Thoracic aorta (tissue), 2 donors: ENCODE data around the gene C4orf17. TPM values are rescaled to one million over a fixed set of nuclear protein-coding genes. Genes with fewer than 3 reads are reported as not detected.

Experiments
- ATAC-seq: fragments of 150-250 bp; one replicate; pipeline ENCODE4 v1.8.0; 2017; ENCODE audit warnings: low read depth; ENCODE audit not compliant: insufficient number of reproducible peaks, low FRiP score
- DNase-seq: peaks from one replicate; pipeline ENCODE4 v3.0.0-alpha.2; 2020; ENCODE audit warnings: low spot score
- H3K27ac ChIP-seq, 2 donors: fragments of 200-600 bp; sonication (generic); 1 replicate in 1 of 2; 2 replicates in 1 of 2; pipeline ENCODE4 v1.5.1; 2016; ENCODE audit warnings: mild to moderate bottlenecking in 2 of 2, moderate library complexity in 2 of 2
- H3K27me3 ChIP-seq: fragments of 200-600 bp; sonication (generic); replicated peaks from 2 replicates; pipeline ENCODE4 v1.6.0; 2016; ENCODE audit warnings: mild to moderate bottlenecking; ENCODE audit not compliant: insufficient read depth
- H3K36me3 ChIP-seq: fragments of 200-600 bp; sonication (generic); one replicate; pipeline ENCODE4 v1.5.1; 2016
- H3K4me1 ChIP-seq, 2 donors: fragments of 200-600 bp; sonication (generic); 1 replicate in 1 of 2; 2 replicates in 1 of 2; pipeline versions ENCODE4 v1.5.1 to v1.6.0; 2016; ENCODE audit warnings: low read depth in 2 of 2, mild to moderate bottlenecking in 1 of 2; ENCODE audit not compliant: control insufficient read depth in 1 of 2
- H3K4me3 ChIP-seq: fragments of 200-600 bp; sonication (generic); 2 replicates; pipeline ENCODE4 v1.5.1; 2016; ENCODE audit warnings: mild to moderate bottlenecking
- H3K9me3 ChIP-seq: fragments of 200-600 bp; sonication (generic); 2 replicates; pipeline ENCODE4 v1.5.1; 2016
- CTCF ChIP-seq: fragments of 200-600 bp; sonication (generic); IDR thresholded peaks from one replicate; pipeline ENCODE4 v1.5.1; 2019; ENCODE audit warnings: antibody characterized with exemption
- total RNA-seq, 2 donors: library from RNA; depleted of rRNA; stranded (reverse); fragments of >200 nt; gene quantifications; one replicate each; pipeline versions ENCODE4 v1.1.0 to v1.2.3, GENCODE V29; 2016

Gene C4orf17
- total RNA-seq, 2 donors from 2014 or later = not detected

- Histone ChIP-seq H3K27ac (no peak overlapping the region), H3K27me3 (no peaks in the 10 kb centered on the region), H3K9me3 (no peaks in the 10 kb centered on the region), H3K4me1 (no peaks in the 10 kb centered on the region), H3K36me3 (no peaks in the 10 kb centered on the region), H3K4me3 (no peak overlapping the region)
- no peak for TF ChIP-seq CTCF
- DNase-seq = no peak
- no peak for ATAC-seq
Observed at GRCh38 chr4:99468889-99469288, 41.9 kb upstream of the C4orf17 start.

GRCh38 chr4:99471349-99471748 lies 39.5 kb upstream of the C4orf17 start:
- no peaks in the 10 kb centered on the region for H3K27me3 ChIP-seq
- H3K27ac ChIP-seq = no peak overlapping the region
- H3K4me1 ChIP-seq = no peaks in the 10 kb centered on the region
- H3K4me3 ChIP-seq = no peak overlapping the region
- H3K9me3 ChIP-seq = no peaks in the 10 kb centered on the region
- TF ChIP-seq CTCF = no peak
- no peaks in the 10 kb centered on the region for H3K36me3 ChIP-seq
- DNase-seq = no peak
- ATAC-seq = no peak

GRCh38 chr4:99471896-99472295 lies 38.9 kb upstream of the C4orf17 start:
- ATAC-seq = no peak
- Histone ChIP-seq H3K27ac (no peak overlapping the region), H3K4me3 (no peak overlapping the region), H3K9me3 (no peaks in the 10 kb centered on the region), H3K27me3 (no peaks in the 10 kb centered on the region), H3K36me3 (no peaks in the 10 kb centered on the region), H3K4me1 (no peaks in the 10 kb centered on the region)
- no peak for TF ChIP-seq CTCF
- DNase-seq = no peak

- no peaks in the 10 kb centered on the region for H3K4me1 ChIP-seq
- ATAC-seq = no peak
- no peak for DNase-seq
- no peaks in the 10 kb centered on the region for H3K9me3 ChIP-seq
- H3K4me3 ChIP-seq = no peak overlapping the region
- H3K36me3 ChIP-seq = no peaks in the 10 kb centered on the region
- TF ChIP-seq CTCF = no peak
- H3K27me3 ChIP-seq = no peaks in the 10 kb centered on the region
- H3K27ac ChIP-seq = no peak overlapping the region
Observed at GRCh38 chr4:99473131-99473530, 37.7 kb upstream of the C4orf17 start.

- TF ChIP-seq CTCF = no peak
- H3K4me1 ChIP-seq = no peaks in the 10 kb centered on the region
- ATAC-seq (no peak), DNase-seq (no peak)
- no peak overlapping the region for H3K4me3 ChIP-seq
- H3K27me3 ChIP-seq = no peaks in the 10 kb centered on the region
- H3K9me3 ChIP-seq = peaks cover 24% of the 10 kb centered on the region
- H3K36me3 ChIP-seq = no peaks in the 10 kb centered on the region
- H3K27ac ChIP-seq = no peak overlapping the region
Observed at GRCh38 chr4:99483636-99484035, 27.2 kb upstream of the C4orf17 start.
